ENCODE measurements around the gene CHST15.

The CHST15 gene

DNA sequence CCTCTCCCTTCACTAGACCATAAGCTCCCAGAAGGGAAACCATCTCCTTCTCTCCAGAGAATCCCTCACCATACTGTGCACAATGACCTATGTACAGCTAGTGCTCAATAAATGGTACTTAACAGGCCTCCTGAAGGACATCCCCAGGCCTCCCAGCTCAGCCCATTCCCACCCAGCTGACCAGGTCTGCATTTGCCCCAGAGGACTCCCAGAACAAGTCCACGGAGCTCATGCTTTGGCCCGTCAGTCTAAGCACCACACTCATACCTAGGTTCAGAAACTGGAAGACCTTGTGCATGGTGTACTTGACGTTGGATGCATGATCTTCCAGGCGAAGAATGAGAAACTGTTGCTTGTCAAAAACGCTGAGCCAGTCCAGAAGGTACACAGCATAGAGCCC, 81.3 kb downstream of the CHST15 start:
- no peak for DNase-seq (ENCODE audit: low read depth in 2 of 2)

DNA sequence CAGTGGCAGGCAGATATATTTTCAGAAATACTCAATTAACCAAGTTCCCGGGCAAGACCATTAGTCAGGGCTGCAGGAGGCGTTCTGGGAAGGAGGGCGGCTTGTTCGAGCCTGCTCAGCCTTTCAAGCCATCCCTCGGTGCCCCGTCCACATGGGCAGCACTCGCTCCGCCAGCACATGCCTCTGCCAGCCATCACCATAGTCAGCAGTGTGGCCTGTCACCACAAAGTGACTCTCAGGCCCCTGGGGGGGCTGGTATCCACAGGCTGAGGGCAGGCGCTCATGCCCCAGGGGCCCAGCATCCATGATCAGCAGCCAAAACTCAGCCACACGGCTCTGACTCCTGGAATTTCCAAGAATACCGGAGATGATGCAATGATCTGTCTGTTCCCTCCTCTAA, 81.9 kb downstream of the CHST15 start:
- no peak for DNase-seq (ENCODE audit: low read depth in 2 of 2)

DNA sequence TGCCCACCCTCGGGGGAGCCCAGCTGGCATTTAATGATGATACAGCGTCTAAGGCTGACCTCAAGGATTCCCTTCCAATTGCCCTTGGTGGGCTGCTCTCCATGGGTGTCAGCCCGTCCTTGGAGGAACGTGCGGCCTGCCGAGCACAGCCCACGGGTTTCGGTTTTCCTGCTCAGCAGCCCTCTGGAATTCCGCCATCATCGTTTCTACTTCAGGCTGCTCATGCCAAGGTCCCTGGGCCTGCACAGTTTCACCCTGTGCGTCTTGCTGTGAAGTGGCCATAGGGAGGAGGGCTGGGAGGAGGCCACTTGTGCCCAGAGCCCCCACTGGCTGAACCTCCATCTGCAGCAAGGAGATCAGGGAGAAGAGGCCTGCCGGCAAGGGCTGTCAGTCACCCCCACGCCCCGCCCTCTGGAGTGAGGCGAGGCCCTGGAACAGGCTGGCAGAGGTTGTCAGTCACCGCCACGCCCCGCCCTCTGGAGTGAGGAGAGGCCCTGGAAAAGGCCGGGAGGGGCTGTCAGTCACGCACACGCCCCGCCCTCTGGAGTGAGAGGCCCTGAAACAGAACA, 82.8 kb downstream of the CHST15 start:
- DNase-seq (ENCODE audit: low read depth in 2 of 2), result no peak

DNA sequence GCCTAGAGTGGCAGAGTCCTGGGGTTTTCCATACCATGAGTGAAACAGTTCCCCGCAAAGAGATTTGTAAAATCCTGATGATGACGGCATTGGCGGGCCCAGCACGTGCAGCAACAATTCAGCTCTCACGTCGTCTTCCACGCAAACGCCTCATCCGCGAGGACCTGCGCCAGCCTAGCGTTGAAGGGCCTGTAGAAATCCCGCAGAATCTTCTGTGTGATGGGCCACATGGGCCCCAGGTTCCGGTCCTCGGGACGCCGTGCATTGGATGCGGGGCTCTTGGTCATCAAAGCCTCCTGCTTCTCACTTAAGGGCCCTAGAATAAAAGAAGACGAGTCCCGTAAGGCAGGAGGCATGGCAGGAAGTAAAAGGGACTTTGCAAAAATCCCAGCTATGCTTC, 83.4 kb downstream of the CHST15 start:
- no peak for DNase-seq (ENCODE audit: low read depth in 2 of 2)

DNA sequence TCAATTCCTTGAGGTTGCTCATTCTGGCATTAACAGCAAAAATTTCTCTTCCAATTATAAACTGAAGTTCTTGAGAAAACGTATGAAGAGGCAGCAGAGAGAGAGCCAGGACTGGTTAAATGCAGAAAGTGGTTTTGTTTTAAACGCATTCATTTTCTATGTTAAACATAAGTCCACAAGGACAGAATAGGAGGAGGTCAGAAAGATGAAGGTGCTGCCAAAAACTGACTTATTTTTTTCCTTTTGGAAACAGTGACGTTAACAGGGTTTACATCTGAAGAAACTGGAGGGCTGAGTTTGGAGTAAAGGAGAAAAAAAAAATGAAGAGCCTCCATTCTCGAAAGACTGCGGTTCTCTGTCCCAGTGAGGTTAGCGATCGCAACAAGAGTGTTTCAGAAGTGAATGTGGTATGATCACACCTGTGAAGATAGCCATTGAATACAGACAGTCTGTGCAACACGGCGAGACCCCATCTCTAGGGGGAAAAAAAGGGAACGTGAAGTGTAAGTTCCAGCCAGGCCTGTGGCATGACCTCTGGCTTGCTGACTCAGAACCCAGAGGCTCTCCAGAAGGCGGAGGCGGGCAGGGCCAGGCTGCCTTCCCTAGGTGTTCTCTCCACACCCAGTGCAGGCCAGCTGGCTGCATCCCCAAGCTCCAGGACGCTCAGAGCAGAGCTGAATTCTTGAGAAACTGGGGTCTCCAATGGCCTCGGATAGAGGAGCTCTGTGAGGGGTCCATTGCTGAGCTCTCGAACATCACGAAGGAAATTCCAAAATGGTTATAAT, 84.0 kb downstream of the CHST15 start:
- no peak for DNase-seq (ENCODE audit: low read depth in 2 of 2)

DNA sequence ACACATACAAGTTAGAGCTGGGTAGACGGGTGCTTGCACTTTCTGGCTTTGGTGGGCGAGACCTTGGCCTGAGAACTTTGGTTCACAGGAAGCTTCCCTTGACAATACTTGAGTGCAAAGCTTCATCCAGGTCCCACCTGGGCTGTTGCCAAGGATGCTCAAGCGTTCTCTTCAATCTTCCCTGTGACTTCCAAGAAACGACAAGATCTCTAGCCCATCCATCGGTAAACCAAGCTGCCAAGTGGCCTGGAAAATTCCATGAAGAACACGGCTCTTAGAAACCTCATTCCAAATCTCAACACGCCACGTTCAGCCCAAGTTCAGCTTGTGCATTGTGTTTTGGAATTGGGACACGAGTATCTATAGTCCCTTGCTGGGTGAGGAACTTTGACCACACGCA, 84.7 kb downstream of the CHST15 start:
- DNase-seq (ENCODE audit: low read depth in 2 of 2), result no peak

DNA sequence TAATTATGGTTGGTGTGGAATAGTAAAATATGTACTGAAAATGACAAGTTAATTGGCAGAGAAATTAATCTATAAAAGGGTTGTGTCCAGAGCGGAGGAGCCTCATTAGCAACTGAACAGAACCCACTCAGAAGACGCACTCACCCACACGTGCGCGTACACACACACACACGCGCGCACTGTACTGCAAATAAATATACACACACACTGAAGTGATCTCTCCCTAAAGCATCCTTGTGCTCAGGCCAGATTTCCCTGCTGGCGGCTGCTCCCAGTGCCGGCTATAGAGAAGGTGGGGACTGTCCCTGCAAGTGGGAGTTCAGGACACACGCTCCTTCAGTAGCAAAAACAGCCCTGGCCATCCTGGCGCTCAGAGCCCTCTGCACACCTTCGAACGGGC, 85.2 kb downstream of the CHST15 start:
- no peak for DNase-seq (ENCODE audit: low read depth in 2 of 2)

DNA sequence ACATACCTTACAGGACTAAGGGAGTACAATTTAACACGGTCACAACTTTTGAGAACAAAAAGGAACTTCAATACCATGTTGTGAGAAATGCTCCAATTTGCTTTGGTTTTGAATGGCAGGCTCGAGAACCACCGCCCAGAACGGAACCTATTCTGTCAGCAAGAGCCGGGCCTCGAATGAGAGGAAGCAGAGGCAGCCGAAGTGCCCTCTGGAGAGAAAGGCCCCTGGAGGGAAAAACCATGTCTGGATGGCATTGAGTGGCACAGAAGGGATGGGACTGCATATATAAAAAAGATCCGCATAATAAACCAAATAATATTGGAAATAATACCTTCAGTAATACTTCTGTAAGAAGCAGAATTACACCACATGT, 85.6 kb downstream of the CHST15 start:
- no peak for DNase-seq (ENCODE audit: low read depth in 2 of 2)

DNA sequence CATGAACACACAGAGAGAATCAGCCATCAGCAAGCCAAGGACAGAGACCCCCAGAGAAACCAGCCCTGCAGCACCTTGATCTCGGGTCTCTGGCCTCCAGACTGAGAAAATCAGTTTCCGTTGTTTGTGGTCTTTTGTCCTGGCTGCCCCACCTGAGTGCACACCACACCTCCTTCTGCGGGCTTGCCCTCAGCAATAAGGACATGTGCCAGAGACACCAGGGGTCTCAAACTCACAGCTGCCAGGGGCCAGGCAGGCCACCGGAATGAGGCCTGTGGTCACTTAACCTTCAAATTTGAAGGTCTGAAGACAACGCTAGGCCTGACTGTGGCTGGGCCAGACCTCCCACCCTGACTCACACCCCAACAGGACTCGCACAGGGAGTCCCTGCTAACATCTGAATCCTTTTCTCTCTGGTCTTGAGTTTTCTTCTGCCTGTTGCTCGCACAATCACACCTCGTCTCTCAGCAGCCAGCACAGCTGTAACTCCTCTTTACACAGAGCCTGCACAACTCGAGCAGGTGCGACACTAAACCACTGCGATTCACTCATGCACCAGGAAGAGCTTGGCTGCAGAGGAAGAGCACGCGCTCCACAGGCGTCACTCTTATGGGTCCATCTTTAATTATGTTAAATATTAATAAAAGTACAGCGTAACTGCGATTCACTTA, 86.2 kb downstream of the CHST15 start:
- DNase-seq (ENCODE audit: low read depth in 2 of 2), result no peak

DNA sequence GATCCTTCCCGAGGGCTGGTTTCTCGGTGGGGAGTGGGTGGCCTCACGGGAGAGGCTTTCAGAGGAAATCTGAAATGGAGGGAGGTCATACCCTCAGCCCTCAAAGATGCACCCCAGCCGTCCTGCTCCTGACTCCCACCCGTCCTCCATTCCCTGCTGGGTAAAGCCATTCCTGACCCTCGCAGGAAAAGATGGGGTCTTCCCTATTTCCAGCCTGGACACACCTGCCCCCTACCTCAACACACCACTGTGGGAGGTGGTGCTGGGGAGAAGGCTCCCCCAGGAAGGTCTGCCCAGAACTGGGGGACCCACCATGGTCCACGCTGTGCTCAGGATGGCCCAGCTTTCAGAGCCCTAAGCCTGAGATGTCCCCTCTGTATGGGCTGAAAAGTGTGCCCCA, 86.9 kb downstream of the CHST15 start:
- DNase-seq (ENCODE audit: low read depth in 2 of 2), result no peak

DNA sequence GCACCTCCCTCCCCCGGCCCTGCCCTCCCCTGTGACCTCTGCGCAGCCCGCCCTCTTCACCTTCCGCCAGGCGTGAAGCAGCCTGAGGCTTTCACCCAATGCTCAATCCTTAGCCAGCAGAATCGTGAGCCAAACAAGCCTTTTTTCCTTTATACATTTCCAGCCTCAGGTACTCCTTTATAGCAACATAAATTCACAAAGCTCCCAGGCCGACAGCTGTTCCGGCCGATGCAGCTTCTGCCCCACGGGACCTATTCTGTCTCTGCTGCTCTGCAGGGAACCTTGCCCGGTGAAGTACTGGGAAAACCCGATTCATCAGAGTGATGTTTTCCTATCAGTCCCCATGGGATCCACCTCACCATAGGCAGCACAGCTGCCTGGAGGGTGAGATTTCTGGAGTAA, 87.4 kb downstream of the CHST15 start:
- no peak for DNase-seq (ENCODE audit: low read depth in 2 of 2)

DNA sequence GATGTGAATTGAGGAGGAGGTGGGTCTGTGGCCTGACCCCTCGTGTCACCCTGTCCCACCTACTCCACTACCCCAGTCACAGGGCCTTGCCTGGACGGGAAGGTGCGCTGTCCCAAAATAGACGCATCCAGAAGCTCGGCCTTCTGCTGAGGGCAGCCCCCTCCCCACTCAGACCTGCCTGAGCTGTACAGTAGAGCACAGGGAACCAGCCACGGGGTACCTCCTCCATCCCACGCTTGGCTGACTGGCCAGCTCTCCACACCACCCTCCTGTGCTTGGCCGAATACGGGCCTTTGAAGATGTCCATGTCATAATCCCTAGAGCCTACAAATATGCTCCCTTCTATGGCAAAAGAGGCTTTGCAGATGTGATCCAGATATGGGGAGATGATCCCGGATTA, 88.3 kb downstream of the CHST15 start:
- no peak for DNase-seq (ENCODE audit: low read depth in 2 of 2)

DNA sequence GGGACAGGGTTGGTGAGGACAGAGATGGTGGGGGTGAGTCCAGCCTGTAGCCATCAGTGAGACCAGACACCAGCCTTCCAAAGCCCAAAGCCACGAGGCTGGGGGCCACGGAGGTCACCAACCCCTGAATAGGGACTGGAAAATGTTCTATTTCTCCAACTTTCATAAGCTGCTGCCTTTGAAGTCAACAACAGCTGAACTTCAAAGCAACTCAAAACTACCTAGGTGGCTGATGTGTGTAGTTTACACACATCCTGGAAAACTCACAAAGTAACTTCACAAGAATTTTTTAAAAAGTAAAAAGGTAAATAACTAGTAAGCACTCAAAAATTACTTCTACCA, 88.8 kb downstream of the CHST15 start:
- DNase-seq (ENCODE audit: low read depth in 2 of 2), result no peak

DNA sequence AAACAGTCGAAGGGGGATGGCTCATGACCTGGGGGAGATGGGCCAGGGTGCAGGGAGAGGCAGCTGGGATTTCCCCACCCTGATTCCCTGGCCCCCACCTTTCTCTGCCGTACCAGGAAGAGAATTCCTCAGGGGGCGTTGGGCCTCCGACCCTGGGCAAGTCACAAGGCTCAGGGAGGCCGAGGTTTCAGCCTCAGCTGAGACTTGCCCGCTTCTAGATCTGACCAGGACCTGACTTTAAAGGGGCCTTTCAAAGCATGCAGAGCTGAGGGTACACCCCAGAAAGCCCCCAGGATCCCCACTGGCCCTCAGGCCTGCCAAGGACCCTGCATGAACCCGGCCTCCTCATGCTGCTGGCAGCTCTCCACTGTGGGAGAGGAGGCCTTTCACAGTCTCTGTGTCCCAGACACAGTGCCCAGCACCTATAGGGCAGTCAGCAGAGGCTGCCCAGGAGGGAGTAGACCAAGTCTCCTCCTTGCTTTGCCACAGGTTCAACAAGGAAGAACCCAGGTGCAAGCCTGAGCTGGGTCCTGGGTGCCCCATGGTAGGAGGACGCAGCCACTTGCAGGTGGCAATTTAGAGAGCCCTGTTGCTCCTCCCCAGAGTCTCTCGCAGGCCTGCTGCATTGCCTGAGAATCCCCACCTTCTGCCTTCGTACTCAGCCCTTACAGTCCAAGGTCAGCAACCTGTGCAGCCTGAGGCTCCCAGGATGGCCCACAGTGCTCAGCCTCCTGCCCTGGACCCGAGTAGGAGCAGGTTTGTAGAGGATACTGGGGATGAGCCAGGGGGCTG, 89.3 kb downstream of the CHST15 start:
- DNase-seq (ENCODE audit: low read depth in 2 of 2), result no peak

DNA sequence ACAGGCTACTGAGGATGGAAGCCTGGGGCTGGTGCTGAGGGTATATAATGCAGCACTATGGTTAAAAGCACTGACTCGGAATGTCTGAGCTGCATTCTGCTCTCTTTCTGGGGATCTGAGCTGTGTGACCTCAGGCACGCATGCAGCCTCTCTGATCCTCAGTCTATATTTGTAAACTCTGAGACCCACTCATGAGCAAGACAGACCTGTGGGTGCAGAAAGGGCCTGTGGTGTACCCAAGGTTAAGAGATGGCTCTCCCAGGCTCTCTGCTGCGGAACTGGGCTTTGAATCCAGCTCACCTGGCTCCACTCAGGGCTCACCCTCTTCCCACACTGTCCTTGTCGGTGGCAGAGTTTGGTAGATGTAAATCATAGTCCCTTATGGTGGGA, 89.9 kb downstream of the CHST15 start:
- DNase-seq (ENCODE audit: low read depth in 2 of 2), result no peak

DNA sequence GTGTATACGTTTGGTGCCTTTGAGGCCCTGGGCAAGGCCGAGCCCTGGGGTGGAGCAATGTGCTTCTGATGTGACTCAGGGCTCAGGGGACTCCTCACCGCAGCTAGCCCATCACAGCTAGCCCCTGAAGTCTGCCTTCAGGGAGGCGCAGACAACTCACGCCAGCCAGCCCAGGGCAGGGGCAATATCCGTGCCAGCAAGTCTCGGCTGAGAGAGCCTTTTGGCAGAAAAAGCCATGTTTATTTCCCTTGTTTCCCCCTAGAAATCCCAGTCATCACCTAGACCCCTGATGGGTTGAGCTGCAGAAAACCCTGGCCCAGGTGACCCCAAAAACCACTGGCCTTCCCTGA, 90.4 kb downstream of the CHST15 start:
- no peak for DNase-seq (ENCODE audit: low read depth in 2 of 2)

DNA sequence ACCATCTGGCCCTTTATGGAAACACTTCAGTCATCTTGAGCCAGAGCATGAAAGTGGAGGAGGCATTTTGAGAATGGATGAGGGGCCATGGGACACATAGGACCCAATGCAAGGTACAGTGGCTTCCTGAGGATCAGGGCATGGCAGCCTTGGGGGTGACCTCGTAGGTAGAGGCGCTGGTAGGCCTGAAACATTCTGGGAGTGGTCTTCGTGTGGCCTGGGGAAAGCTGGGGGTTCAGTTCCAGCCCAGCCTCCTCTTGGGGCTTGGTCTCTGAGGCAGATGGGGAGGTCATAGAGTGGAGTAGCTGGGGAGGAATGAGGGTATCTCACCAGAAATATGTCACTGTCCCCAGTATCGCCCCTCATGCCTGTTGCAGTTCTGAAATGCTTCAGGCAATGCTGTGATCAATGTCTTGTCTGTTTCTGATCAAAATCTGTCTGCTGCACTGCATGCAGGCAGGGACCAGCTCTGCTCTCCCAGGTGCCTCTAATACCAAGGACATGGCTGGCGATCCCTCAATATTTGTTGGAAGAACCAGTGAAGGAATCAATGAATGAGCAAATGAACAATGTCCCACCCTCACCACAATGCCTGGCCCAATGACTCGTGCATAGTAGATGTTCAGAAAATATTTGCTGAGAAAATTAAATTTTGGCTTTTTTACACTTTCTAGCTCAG, 90.9 kb downstream of the CHST15 start:
- no peak for DNase-seq (ENCODE audit: low read depth in 2 of 2)

DNA sequence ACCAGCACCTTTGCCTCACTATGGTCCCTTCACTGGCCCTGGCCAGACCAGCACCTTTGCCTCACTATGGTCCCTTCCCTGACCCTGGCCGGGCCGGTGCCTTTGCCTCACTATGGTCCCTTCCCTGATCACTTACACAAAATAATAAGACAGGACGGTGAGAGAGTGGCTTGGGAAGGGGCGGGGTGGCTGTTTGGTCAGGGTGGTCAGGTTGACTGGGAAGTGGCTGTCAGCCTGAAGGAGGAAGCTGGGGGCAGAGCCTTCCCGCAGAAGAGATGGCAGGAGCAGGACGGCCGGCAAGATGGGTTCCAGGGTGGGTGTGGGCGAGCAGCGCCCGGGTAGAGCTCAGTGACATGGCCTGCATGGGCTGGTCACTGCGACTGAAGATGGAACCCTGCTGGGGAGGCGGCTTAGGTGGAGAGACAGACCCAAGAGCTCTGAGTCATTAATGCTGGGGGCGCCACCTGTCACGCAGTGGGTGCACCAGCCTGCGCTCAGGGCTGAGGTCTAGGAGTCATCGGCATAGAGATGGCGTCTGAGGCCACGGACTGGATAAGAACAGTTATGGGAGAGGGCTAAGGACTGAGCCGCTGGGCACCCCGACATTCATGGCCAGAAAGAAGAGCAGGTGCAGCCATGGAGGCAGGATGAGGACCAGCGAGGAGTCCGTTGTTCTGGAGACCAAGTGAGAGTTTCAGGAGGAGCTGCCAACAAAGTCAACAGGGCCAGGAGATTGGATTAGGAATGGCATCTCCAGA, 91.8 kb downstream of the CHST15 start:
- no peak for DNase-seq (ENCODE audit: low read depth in 2 of 2)

DNA sequence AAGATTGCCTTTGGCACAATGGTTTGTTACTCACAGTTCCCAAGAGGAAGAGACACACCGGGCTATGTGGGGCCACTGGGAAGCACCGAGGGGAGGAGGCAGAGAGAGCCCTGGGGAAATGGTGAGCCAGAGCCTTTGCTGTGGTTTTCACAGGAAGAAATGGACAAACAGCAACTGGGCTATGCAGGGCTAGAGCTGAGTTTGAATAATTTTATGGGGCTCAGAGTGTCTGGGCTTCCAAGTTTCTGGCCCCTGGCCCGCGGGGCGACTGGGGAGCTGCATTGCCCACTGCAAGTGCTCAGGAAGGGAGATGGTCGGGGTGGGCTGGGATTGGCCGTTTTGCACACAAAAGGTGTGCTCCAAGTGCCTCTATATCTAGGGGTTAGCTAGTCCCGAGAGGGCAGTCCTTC, 92.6 kb downstream of the CHST15 start:
- no peak for DNase-seq (ENCODE audit: low read depth in 2 of 2)

DNA sequence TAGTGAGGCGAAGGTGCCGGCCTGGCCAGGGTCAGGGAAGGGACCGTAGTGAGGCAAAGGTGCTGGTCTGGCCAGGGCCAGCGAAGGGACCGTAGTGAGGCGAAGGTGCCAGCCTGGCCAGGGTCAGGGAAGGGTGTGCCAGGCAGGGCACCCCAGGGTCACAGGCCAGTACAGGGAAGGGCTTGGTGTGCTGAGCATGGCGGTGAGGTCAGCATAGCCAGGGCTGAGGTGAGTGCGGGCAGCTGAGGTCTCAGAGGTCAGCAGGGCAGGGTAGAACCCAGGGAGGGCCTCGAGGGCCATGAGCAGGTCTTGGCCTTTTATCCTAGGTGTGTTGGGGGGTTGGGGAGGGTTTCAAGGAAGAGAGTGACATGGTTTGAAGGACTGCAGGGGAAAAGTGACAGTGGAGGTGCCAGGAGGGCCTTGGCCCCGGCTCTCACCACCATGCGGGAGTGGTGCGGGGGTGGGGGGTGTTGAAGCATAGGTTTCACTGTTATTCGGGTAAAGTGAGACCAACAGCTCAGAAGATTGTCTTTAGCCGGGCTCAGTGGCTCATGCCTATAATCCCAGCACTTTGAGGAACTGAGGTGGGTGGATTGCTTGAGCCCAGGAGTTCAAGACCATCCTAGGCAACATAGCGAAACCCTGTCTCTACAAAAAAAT, 93.3 kb downstream of the CHST15 start:
- DNase-seq (ENCODE audit: low read depth in 2 of 2), result no peak

DNA sequence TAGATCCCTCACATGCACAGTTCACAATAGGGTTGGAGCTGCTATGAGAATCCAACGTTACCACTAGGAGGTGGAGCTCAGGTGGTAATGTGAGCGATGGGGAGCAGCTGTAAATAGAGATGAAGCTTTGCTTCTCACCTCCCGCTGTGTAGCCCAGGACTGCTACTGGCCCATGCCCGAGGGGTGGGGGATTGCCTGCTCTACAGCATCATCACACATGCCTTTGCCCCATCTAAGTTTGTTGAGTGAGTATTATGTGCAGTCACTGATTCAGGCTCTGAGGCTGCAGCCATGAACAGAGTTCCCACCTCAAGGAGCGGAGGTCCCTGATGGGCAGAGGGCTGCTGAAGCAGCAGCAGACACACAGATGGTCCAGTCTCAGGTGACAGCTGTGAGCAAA, 94.1 kb downstream of the CHST15 start:
- no peak for DNase-seq (ENCODE audit: low read depth in 2 of 2)

Measured in stimulated activated CD4-positive, alpha-beta T cell treated with anti-CD3 and anti-CD28 coated beads, Interleukin-1b, Interleukin-23, amount 100 ng/mL, for 1 hour (primary cell).